HCT116 (cell line): ENCODE measurements around the gene SLC8A2.

ENCODE experiments used
- EZH2 ChIP-seq: fragments of 200-600 bp; sonication (generic); IDR thresholded peaks from 2 replicates; pipeline ENCODE4 v1.6.1; 2017; ENCODE audit warnings: antibody characterized with exemption, mixed run types
- EZH2phosphoT487 ChIP-seq: fragments of 200-600 bp; IDR thresholded peaks from 2 replicates; pipeline ENCODE4 v1.6.1; 2018; ENCODE audit warnings: antibody characterized with exemption, borderline replicate concordance
- FOSL1 ChIP-seq: IDR thresholded peaks from 2 replicates; pipeline ENCODE4 v1.6.1; 2012; ENCODE audit warnings: low read depth
- POLR2A ChIP-seq: IDR thresholded peaks from 2 replicates; pipeline ENCODE4 v1.7.0; 2011; ENCODE audit warnings: borderline replicate concordance; ENCODE audit not compliant: insufficient read depth, insufficient read length; ENCODE audit errors: extremely low read depth
- SIN3A ChIP-seq: IDR thresholded peaks from 2 replicates; pipeline ENCODE4 v1.6.1; 2012; ENCODE audit warnings: low read depth
- SP1 ChIP-seq: IDR thresholded peaks from 2 replicates; pipeline ENCODE4 v1.6.1; 2012; ENCODE audit warnings: low read depth
- ZNF274 ChIP-seq: fragments of 200-500 bp; sonication (Bioruptor generic); IDR thresholded peaks from 2 replicates; pipeline ENCODE4 v1.6.1; 2014; ENCODE audit warnings: mild to moderate bottlenecking, low read depth, low read length, inconsistent platforms
- TF ChIP-seq, protein P1 (sequence below), 3 experiments: fragments of 200-600 bp in 1 of 3; sonication (generic) in 1 of 3; IDR thresholded peaks in 2 of 3; conservative IDR thresholded peaks in 1 of 3; 2 replicates each; pipeline ENCODE4 v1.5.1; 2012 to 2017; ENCODE audit warnings: low read depth in 2 of 3, low read length in 2 of 3, antibody characterized with exemption in 1 of 3, borderline replicate concordance in 1 of 3, control low read depth in 1 of 3, mild to moderate bottlenecking in 1 of 3, mixed read lengths in 1 of 3, mixed run types in 1 of 3, moderate library complexity in 1 of 3; ENCODE audit not compliant: insufficient read depth in 1 of 3
- TF ChIP-seq, protein P2 (sequence below): IDR thresholded peaks from 2 replicates; pipeline ENCODE4 v1.6.1; 2012

DNA sequence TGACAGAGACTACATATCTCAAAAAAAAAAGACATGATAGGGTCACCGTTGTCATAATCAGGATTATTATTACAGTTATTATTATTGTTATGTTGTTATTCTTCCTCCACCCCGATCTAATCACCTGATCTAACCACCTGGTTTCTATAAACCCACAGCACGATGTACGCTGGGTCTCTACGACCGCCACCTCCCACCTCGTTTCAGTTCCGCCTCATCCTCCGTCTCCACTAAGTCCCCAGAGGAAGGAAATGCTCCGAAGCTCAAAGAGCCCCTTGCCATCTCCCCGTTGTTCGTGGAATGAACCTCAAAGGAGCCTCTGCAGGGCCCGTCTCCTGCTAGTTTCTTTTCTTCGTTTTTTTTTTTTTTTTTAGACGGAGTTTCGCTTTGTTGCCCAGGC lies 36.5 kb downstream of the SLC8A2 start:
- TF ChIP-seq SP1 (no peak), EZH2 (no peak), EZH2phosphoT487 (no peak), POLR2A (no peak), ZNF274 (no peak), FOSL1 (no peak), SIN3A (no peak)
- TF ChIP-seq, protein P1, sequence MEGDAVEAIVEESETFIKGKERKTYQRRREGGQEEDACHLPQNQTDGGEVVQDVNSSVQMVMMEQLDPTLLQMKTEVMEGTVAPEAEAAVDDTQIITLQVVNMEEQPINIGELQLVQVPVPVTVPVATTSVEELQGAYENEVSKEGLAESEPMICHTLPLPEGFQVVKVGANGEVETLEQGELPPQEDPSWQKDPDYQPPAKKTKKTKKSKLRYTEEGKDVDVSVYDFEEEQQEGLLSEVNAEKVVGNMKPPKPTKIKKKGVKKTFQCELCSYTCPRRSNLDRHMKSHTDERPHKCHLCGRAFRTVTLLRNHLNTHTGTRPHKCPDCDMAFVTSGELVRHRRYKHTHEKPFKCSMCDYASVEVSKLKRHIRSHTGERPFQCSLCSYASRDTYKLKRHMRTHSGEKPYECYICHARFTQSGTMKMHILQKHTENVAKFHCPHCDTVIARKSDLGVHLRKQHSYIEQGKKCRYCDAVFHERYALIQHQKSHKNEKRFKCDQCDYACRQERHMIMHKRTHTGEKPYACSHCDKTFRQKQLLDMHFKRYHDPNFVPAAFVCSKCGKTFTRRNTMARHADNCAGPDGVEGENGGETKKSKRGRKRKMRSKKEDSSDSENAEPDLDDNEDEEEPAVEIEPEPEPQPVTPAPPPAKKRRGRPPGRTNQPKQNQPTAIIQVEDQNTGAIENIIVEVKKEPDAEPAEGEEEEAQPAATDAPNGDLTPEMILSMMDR (IDR thresholded peaks at IDR 0.05 in 2 of 3, conservative IDR thresholded peaks at IDR 0.05 in 1 of 3; ENCODE audit: borderline replicate concordance in 1 of 3, insufficient read depth in 1 of 3, low read depth in 2 of 3, low read length in 2 of 3): no peak
- TF ChIP-seq, protein P2, sequence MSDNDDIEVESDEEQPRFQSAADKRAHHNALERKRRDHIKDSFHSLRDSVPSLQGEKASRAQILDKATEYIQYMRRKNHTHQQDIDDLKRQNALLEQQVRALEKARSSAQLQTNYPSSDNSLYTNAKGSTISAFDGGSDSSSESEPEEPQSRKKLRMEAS: no peak
